HepG2 (cell line): ENCODE results near the gene IL1RAP. TPM values are rescaled to one million over a fixed set of nuclear protein-coding genes. Genes with fewer than 3 reads are reported as not detected.

ENCODE experiments used
- EP300 ChIP-seq, 3 experiments: sonication (generic) in 1 of 3; formaldehyde crosslinking in 1 of 3; IDR thresholded peaks; 2 replicates each; pipeline versions ENCODE4 v1.5.1 to v1.6.1; 2011 to 2020; ENCODE audit warnings: low read depth in 2 of 3, low read length in 2 of 3, borderline replicate concordance in 1 of 3, improper control_type of control experiment in 1 of 3, mild to moderate bottlenecking in 1 of 3, missing genetic modification reagents in 1 of 3, moderate library complexity in 1 of 3
- HMG20A ChIP-seq: IDR thresholded peaks from 2 replicates; pipeline ENCODE4 v1.6.1; 2016; ENCODE audit warnings: borderline replicate concordance
- MIXL1 ChIP-seq: IDR thresholded peaks from 2 replicates; pipeline ENCODE4 v1.6.1; 2016
- ZNF644 ChIP-seq: IDR thresholded peaks from 2 replicates; pipeline ENCODE4 v1.6.1; 2016; ENCODE audit warnings: low read depth
- ZNF660 ChIP-seq: sonication (generic); formaldehyde crosslinking; IDR thresholded peaks from 2 replicates; pipeline ENCODE4 v1.5.1; 2020; ENCODE audit warnings: mild to moderate bottlenecking, low read depth, missing genetic modification reagents, borderline replicate concordance
- polyA plus RNA-seq, 8 experiments: library from polyadenylated mRNA; depleted of rRNA in 3 of 8; stranded (reverse) in 7 of 8; unstranded in 1 of 8; fragments of >200 nt; fragmentation: Illumina TruSeq in 4 of 8; extraction: Trizol in 4 of 8; gene quantifications; 2 replicates each; pipeline versions ENCODE4 v1.2.1 to v1.2.3, GENCODE V29; 2011 to 2016; ENCODE audit warnings: low read depth in 4 of 8, missing spikeins in 1 of 8, mixed read lengths in 1 of 8; ENCODE audit not compliant: insufficient read depth in 1 of 8
- total RNA-seq, 5 experiments: library from RNA; depleted of rRNA; stranded (reverse); fragments of >200 nt; fragmentation: Illumina TruSeq; extraction: Trizol; gene quantifications; 2 replicates each; pipeline ENCODE4 v1.2.3, GENCODE V29; 2016; ENCODE audit warnings: low read depth in 1 of 5
- TF ChIP-seq, protein P1 (sequence below): sonication (generic); formaldehyde crosslinking; IDR thresholded peaks from 2 replicates; pipeline ENCODE4 v1.9.0; 2021; ENCODE audit warnings: missing genetic modification reagents, borderline replicate concordance
- TF ChIP-seq, protein P2 (sequence below): sonication (generic); formaldehyde crosslinking; IDR thresholded peaks from 2 replicates; pipeline ENCODE4 v1.5.0; 2020; ENCODE audit warnings: mild to moderate bottlenecking, missing genetic modification reagents
- TF ChIP-seq, protein P3 (sequence below): sonication (generic); formaldehyde crosslinking; IDR thresholded peaks from 2 replicates; pipeline ENCODE4 v1.8.0; 2022; ENCODE audit warnings: mild to moderate bottlenecking, missing genetic modification reagents, moderate library complexity
- TF ChIP-seq, protein P4 (sequence below): sonication (generic); formaldehyde crosslinking; IDR thresholded peaks from 2 replicates; pipeline ENCODE4 v1.4.0; 2020; ENCODE audit warnings: missing genetic modification reagents

Gene IL1RAP
- total and polyA plus RNA-seq, 2 of the 13 experiments (the other 11 are each of a cell fraction or from before 2014, with no cell fraction given), result 18.3 to 54.9 TPM

DNA sequence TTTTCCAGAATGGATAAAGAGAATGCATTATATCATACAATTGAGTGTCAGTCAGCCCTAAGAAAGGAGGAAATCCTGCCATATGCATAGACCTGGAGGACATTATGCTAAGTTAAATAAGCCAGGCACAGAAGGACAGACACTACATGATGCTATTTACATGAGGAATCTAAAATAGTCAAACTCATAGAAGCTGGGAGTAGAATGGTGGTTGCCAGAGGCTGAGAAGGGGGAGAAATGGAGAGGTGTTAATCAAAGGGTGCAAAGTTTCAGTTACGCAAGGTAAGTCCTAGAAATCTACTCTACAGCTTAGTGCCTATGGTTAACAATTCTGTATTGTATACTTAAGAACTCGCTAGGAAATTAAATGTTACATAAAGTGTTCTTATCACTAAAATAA is 66.5 kb downstream of the IL1RAP start (continued):
- TF ChIP-seq ZNF644 (CRISPR knock-in tag) (peak; percentile 81), HMG20A (CRISPR knock-in tag) (peak; percentile 61; the same call in 1 of the 2 replicates), EP300 (IDR thresholded peaks at IDR 0.05; ENCODE audit: low read depth in 2 of 2, low read length in 2 of 2) (0 out of 4 replicates have a peak, but pooled peaks of 1 of the 2 experiments have one; percentile 14), EP300 (CRISPR knock-in tag; IDR thresholded peaks at IDR 0.05; ENCODE audit: borderline replicate concordance) (no peak), ZNF660 (no peak), MIXL1 (CRISPR knock-in tag) (0 out of 2 replicates have a peak, but pooled peaks have one; percentile 49)
- TF ChIP-seq, protein P1, sequence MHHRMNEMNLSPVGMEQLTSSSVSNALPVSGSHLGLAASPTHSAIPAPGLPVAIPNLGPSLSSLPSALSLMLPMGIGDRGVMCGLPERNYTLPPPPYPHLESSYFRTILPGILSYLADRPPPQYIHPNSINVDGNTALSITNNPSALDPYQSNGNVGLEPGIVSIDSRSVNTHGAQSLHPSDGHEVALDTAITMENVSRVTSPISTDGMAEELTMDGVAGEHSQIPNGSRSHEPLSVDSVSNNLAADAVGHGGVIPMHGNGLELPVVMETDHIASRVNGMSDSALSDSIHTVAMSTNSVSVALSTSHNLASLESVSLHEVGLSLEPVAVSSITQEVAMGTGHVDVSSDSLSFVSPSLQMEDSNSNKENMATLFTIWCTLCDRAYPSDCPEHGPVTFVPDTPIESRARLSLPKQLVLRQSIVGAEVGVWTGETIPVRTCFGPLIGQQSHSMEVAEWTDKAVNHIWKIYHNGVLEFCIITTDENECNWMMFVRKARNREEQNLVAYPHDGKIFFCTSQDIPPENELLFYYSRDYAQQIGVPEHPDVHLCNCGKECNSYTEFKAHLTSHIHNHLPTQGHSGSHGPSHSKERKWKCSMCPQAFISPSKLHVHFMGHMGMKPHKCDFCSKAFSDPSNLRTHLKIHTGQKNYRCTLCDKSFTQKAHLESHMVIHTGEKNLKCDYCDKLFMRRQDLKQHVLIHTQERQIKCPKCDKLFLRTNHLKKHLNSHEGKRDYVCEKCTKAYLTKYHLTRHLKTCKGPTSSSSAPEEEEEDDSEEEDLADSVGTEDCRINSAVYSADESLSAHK (CRISPR knock-in tag), result no peak
- TF ChIP-seq, protein P2, sequence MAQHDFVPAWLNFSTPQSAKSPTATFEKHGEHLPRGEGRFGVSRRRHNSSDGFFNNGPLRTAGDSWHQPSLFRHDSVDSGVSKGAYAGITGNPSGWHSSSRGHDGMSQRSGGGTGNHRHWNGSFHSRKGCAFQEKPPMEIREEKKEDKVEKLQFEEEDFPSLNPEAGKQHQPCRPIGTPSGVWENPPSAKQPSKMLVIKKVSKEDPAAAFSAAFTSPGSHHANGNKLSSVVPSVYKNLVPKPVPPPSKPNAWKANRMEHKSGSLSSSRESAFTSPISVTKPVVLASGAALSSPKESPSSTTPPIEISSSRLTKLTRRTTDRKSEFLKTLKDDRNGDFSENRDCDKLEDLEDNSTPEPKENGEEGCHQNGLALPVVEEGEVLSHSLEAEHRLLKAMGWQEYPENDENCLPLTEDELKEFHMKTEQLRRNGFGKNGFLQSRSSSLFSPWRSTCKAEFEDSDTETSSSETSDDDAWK, result no peak
- TF ChIP-seq, protein P3, sequence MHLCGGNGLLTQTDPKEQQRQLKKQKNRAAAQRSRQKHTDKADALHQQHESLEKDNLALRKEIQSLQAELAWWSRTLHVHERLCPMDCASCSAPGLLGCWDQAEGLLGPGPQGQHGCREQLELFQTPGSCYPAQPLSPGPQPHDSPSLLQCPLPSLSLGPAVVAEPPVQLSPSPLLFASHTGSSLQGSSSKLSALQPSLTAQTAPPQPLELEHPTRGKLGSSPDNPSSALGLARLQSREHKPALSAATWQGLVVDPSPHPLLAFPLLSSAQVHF (CRISPR knock-in tag), result no peak
- TF ChIP-seq, protein P4, sequence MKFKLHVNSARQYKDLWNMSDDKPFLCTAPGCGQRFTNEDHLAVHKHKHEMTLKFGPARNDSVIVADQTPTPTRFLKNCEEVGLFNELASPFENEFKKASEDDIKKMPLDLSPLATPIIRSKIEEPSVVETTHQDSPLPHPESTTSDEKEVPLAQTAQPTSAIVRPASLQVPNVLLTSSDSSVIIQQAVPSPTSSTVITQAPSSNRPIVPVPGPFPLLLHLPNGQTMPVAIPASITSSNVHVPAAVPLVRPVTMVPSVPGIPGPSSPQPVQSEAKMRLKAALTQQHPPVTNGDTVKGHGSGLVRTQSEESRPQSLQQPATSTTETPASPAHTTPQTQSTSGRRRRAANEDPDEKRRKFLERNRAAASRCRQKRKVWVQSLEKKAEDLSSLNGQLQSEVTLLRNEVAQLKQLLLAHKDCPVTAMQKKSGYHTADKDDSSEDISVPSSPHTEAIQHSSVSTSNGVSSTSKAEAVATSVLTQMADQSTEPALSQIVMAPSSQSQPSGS, result no peak
